Activated CD4-positive, alpha-beta T cell treated with anti-CD3 and anti-CD28 coated beads, Interleukin-2, amount 50 U/mL, for 1 hour (primary cell): Measurements from ENCODE around the gene TLN1.
A peak's percentile ranks its signal among the peaks of the same experiment; 100 is the strongest.

ENCODE experiments used
- DNase-seq: peaks from one replicate; pipeline ENCODE4 v3.0.0-alpha.2; 2020

TLN1 gene, protein sequence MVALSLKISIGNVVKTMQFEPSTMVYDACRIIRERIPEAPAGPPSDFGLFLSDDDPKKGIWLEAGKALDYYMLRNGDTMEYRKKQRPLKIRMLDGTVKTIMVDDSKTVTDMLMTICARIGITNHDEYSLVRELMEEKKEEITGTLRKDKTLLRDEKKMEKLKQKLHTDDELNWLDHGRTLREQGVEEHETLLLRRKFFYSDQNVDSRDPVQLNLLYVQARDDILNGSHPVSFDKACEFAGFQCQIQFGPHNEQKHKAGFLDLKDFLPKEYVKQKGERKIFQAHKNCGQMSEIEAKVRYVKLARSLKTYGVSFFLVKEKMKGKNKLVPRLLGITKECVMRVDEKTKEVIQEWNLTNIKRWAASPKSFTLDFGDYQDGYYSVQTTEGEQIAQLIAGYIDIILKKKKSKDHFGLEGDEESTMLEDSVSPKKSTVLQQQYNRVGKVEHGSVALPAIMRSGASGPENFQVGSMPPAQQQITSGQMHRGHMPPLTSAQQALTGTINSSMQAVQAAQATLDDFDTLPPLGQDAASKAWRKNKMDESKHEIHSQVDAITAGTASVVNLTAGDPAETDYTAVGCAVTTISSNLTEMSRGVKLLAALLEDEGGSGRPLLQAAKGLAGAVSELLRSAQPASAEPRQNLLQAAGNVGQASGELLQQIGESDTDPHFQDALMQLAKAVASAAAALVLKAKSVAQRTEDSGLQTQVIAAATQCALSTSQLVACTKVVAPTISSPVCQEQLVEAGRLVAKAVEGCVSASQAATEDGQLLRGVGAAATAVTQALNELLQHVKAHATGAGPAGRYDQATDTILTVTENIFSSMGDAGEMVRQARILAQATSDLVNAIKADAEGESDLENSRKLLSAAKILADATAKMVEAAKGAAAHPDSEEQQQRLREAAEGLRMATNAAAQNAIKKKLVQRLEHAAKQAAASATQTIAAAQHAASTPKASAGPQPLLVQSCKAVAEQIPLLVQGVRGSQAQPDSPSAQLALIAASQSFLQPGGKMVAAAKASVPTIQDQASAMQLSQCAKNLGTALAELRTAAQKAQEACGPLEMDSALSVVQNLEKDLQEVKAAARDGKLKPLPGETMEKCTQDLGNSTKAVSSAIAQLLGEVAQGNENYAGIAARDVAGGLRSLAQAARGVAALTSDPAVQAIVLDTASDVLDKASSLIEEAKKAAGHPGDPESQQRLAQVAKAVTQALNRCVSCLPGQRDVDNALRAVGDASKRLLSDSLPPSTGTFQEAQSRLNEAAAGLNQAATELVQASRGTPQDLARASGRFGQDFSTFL (N-terminal part only)

DNA sequence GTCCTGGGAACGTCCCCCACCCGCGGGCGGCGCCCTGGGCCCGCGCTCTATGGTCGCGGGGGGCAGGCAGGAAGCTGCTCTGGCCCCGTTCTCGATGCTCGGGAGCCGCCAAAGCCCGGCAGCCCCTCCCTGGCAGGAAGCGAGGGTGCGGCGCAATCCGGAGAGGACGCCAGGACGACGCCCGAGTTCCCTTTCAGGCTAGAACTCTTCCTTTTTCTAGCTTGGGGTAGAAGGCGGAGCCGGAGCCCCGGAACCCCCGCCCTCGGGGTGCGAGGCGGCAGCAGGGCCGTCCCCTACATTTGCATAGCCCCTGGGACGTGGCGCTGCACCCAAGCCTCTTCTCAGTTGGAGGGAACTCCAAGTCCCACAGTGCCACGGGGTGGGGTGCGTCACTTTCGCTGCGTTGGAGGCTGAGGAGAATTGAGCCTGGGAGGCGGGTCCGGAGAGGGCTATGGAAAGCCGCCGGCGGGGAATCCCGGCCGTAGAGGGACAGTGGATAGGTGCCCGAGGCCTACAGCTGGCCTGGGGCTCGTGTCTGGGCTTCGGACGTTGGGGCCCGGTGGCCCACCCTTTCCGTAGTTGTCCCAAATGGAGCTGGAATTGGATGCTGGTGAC lies at the start of gene TLN1, which contains the start of gene CREB3:
Gene TLN1 (minus strand): TSS at position 11 of the 615 bp plus-strand sequence. CDS start 6,501 bp downstream, outside the sequence.
Gene CREB3 (plus strand): TSS at position 482 of the 615 bp plus-strand sequence. CDS start 107 bp downstream, at position 589.
- peak; percentile 94 for DNase-seq

DNA sequence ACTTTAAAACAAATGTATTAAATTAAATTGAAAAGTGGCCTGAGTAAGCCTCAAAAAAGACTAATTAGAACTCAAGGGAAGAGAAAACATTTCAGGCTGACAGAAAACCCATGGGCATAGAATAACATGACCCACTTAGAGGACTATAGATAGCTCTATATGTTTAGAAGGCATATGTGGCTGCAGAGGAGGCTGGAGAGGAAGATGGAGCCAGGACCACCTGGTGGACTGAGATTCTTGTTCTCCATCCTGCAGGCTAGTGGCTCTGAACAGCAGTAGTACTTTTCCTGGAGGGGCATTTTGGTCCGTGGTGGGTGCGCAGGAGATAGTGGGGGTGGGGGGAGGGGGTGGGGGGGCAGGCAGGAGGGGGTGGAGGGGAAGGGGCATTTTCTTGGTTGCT lies 49.1 kb upstream of the TLN1 start:
- DNase-seq: no peak

DNA sequence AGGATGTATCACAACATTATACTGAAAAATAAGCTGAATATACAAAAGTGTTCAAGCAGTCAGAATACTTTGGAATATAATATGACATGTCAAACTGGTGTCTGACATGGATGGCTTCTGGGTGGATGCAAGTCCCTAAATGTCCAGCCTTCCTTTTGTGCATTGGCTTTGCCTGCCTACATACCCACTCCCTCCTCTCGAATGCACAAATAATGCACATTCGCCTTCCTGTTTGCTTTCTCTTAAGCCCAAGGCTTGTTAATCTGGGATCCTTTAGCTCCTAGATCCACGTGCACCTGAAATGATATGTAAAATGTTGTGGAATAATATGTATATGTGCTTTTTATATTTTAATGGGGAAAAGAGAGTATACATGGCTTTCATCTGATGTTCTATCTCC lies 46.5 kb upstream of the TLN1 start:
- no peak for DNase-seq

DNA sequence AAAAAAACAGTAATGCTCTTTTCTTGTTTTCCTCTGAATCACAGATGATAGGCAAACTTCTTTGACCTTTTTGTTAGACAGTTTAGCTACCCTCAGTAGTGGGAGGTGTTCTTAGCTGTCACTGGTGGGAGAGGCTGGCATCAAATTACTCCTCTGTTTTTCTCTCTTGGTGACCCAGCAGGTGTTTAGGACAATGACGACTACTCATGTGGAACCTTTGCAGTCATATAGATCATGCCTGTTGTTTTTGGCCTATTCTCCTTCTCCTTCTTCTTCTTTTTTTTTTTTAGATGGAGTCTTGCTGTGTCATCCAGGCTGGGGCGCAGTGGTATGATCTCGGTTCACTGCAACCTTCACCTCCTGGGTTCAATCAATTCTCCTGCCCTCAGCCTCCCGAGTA lies 44.0 kb upstream of the TLN1 start:
- no peak for DNase-seq

DNA sequence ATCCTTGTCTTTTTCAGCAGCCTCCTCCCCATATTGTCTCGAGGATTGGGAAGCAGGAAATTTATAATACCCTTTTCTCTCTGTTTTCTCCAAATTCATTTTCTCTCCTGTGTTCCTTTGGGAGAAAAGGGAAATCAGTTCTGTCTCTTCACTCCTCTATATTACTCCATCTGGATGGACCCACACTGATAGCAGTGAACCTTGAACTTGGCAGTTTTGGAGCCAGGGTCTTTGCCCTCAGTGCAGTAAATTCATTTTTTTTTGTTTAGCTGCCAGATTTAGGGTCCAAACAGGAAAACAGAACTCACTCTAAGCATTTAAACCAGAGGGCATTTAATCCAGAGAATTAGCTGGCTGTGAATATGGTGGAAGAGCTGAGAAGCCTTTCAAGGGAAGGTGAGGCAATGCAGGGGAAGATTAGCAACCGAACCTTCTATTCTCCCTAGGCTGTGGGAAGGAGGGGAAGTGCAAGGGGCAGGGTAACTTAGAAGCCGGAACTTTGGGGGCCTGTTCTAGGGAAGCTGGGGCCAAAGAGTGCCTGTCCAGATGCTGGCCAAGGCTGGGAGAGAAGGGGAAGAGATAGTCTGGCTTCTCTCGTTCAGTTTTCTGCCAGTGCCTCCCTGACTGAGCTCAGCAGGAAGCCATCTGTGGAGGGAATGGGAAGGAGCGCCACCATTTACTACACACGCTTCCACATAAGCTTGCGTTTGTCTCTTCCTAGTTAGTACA lies 43.1 kb upstream of the TLN1 start:
- no peak for DNase-seq

DNA sequence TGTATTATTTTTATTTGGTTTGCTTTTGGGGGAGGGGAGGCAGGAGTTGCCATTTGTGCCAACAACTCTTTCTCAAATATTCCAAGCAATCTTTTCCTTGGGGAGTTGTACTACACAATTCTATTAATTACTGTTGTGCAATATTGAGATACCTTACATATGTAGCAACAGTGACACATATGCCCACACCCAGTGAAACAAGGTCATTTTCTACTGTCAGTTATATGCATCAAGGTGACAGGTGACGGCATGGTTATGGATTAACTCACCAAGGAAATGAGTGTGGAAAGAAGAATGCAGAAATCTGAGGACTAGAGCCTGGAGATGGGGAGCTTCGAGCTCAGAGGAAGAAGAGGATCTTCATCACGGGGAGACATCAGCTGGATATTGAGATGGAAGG lies 39.9 kb upstream of the TLN1 start:
- no peak for DNase-seq

DNA sequence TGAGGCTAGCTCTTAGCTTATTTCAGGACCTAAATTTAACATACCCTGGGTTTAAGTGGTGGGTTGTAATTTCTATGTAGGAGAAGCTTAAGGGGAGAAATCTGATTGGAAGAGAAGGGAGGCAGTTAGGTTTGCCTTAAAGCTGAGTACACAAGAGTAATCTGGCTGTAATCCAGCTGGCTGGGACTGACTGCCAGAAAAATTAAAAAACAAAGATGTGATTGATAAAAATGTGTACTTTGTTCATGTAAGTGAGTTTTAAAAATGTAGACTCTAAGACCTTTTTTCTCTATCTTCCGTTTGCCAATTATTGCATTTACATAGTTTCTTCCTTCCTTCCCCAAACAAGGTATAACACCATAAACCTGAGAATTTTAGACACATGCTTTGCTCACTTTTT lies 39.5 kb upstream of the TLN1 start:
- no peak for DNase-seq

DNA sequence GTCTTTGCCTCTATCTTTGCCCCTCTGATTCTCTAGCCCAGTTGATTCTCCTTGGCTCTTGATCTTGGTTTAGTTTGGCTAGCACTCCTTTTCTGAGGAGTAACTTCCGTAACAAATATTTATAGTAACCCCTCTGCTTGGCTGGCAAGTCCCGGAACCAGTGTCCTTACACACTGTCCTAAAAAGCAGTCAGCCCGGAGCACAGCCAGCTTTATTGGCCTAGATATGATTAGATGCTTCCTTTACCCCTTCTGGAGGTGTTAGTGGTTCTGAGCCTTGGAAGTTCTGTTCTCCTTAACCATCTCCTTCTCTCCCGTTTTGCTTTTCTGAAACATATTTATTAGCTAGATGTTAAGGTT lies 39.1 kb upstream of the TLN1 start:
- DNase-seq: no peak

DNA sequence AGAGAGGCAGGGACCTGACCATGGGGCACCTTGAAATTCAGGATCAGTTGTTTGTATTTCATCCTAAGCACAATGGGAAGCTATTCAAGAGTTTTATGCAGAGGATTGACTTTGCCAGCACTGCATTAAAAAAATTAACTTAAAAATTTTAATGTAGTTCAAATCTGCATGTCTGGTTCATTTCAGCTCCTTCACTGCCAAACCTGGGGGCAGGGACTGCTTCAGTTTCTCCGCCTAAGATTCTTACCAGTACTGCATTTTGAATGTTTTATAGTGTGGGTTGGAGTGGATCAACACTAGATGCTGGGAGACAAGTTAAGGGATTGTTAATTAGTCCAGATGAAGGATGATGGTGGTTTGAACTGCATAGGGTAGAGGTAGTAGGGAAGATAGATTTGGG lies 37.8 kb upstream of the TLN1 start:
- DNase-seq: no peak

DNA sequence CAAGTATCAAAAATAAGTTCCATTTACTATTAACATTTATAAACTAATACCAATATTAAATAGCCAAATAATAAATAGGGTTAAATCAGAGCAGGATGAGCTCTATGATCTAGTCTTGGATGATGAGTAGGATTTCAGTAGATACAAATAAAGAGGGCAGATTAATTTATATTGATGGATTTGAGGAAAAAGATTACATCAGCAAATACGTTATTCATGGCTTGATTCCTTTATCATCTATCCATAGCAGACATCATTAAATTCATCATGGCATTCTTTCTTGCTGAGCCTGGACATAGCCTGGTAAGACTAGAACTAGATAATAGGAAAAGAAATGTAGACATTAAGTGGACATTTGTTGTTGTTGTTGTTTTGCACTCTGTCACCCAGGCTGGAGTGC lies 35.5 kb upstream of the TLN1 start:
- DNase-seq: no peak

DNA sequence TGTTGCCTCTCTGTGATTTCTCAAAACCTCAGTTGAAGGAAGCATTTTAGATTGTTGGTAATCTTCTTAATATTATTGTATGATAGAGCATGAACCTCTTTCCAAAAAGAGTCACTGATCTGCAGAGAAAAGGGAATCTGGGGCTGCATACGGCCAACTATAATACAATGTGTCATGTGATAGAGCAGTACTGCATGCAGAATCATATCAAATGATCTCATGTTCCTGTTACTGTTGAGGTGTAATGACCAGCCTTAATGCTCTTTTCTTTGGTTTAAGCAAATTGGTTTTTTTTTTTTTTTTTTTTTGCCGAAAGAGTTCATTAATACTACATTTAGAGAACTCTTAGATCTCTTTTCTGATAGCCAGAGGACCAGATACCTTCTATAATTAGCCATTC lies 35.0 kb upstream of the TLN1 start:
- DNase-seq: no peak

DNA sequence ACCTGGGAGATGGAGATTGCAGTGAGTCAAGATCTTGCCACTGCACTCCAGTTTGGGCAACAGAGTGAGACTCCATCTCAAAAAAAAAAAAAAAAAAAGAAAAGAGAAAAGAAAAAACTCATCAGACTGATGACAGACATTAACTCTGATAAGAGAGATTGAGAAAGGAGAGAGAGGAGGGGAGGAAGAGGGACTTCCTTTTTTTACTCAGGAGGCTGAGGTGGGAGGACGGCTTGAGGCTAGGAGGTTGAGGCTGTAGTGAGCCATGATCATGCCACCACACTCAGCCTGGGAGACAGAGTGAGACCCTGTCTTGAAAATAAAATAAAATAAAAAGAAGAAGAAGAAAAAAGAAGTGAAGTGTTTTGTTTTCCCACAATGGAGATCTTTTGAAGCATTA lies 31.8 kb upstream of the TLN1 start:
- DNase-seq: no peak

DNA sequence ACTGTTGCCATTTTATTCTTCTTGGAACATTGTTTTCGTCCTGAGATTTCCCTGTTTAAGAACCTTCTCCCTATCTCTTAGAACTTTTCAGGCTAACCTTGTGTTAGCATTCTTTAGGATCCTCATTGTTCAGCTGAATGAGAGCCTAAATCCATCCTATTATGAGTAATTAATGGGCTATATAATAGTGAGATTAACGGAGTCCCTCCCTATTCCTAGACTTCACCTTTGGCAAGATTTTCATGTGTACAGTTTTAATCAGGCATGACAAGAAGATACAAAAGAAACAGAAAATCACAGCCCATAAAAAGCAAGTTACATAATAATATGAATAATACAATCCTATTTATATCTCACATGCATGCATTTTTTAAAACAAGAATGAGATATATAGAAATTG lies 31.2 kb upstream of the TLN1 start:
- no peak for DNase-seq

DNA sequence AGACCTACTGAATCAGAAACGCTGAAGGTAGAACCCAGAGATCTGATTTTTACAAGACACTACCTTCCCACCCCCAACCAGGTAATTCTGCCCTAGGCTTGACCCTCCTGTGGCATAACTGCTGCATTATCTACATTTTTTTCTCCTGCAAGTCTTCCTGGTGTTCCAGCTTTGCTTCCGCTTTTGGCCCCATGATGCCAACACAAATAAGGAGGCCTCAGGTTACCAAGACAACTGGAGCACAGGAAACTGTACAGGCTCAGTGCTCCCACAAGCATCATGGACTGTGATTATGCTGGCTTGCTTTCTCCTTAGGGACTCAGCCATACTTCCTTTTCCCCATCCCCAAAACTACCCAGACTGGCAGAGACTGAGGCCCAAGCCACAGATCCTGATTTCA lies 28.7 kb upstream of the TLN1 start:
- no peak for DNase-seq

DNA sequence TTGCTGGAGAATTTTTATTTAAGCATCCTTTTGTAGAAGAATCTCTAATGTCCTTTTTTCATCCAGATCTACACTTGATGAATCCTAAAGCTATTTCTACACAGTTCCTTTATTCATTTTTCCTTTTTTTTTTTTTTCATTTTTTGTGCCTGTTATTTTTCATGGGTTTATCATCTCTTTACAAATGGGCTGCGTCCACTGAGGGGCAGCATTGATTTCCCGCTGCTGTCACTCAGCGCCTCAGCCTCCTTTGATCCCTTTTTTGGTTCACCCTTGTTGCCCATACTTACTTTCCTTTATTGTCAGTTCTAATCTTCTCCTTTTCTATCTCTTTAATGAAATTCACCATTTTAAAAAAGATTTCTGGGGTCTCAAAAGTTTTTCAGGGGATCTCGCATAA lies 27.8 kb upstream of the TLN1 start:
- DNase-seq: no peak

DNA sequence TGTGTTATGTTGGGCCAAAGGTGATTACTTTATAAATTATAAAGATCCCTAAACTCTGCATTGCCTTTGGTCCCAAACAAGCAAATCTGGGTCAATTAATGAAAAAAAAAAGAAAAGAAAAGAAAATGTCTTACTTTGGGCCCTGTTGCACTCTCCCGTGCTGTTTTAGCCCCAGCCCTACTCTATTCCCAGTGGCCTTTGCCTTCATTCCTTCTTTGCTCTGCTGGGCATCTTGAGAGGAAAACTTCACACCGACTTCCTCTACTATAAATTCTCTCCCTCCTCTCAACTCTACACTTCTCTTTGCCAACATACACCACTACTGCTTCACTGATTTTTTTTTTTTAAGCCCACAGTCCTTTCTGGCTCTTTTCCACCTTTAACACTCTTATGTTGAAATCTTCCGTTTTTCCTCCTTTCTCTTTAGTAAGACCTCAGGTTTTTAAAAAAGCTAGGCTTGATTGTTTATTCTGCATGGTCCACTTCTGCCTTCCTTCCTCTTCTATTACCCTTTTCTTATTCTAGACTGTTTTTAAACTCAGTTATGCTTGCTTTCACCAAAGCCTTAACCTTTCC lies 26.6 kb upstream of the TLN1 start:
- no peak for DNase-seq

DNA sequence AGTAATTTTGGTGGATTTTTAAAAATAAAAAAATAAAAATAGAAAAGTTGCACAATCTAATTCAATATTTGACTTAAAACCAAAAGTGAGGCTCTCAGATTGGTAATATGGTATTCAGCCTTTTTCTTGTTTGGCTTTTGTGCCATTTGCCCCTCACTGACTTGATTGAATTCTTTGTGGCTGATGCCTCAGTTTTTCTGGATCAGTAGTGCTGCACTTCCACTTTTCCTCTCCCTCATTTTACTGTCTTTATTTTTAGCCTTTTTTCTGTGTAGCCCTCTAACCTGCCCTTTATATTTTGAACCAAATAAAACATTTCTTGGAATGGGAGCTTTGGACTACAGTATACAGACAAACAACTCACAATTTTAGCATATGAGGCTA lies 25.9 kb upstream of the TLN1 start:
- no peak for DNase-seq

DNA sequence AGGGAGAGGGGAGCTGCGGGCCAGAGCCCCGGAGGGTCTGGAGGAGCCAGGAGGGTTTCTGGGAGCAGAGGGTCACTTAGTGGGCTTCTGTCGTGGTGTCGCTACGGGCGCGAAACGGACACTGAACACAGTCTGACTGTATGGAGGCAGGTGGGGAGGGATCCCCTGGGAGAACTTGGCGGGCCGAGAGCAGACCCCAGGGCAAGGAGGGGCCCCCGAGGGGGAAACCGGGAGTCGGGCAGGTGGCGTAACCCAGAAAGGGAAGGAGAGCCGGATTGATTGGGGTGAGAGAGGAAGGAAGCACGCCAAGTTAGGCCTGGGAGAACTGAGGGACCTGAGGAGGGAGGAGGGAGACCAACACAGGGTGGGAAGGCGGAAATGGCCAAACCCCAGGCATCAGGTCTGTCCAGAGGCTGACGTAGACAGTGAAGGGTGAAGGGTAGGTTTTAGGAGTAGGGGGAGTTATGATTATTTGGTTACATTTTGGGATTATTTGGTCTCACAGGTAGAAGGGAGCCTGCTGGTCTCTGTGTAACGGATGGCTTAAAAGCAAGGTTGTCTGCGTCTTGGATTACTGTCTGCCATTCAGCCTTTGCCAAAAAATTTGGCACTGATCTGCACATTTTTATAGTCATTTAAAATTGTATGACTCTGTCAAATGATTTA lies 25.4 kb upstream of the TLN1 start:
- DNase-seq: no peak

DNA sequence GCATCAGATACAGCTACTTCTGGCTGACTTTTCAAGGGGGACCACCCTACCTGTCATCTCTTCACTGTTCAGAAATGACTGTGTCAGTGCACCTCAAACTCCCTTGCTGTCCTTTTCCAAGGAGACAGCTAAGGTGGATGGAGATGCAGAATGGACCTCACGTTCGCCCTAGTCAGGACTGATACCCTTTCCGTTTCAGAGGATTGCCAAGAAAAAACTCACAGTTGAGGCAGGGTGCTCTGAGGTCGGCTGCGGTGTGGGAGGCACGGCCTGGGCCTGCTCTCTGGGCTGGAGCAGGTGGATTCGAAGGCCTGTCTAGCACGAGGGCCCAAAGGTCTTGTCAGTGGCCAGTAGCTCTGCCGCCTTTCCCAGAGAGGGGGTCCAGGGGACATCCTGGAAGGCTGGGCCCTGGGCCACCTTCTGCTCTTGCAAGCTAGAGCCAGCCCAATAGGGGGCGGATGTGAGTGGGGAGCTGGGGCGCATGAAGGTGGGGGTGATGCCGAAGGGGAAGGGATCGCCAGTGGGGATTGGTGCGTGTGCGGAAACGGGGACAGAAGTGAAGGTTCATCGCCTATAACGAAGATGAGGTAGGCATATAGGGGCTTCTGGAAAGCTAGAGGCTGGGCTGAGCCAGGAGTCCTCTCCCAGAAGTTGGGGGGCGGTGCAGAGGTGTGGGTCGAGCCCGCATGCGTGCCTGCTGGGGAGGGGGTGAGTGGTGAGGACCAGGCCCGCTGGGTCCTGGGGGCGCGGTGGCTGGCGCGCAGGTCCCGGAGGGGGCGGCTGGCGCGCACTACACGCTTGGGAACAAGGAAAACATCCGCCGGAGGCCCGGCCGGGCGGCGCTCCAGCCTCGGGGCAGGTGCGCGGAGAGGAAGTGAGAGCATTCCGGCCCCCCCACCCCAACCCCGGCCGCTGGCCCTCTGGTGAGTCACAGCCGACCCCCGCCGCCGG lies 24.6 kb upstream of the TLN1 start:
- peak; percentile 76 for DNase-seq

DNA sequence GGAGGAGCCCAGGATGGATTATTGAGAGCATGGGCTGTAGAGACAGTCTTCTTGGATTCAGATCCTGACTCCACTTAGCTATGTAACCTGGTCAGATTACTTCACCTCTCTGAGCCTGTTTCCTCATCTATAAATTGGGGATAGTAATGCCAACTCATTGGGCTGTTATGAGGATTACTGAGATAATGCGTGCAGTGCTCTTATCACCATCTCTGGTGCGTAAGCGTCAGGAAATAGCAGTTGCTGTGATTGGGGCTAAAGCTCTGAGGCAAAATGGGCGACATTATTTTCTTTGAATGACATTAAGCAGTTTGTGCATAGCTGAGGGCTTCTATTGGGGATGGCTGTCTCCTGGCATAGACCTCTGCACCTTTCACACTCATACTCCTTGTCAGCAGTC lies 23.1 kb upstream of the TLN1 start:
- DNase-seq: no peak
